ENCODE data around the gene RFK.
"Not testable (repeated sequence)": the region's sequence is repeated elsewhere in the genome, so short reads cannot be mapped to it uniquely, and the experiment has no call there.

The RFK gene

GRCh38 chr9:76373173-76373783 is 20.9 kb downstream of the RFK start:
- H3K4me3 ChIP-seq (ENCODE audit: insufficient read depth, low read depth, low read length, poor library complexity, severe bottlenecking): no peak overlapping the region
- DNase-seq: no peak
- H3K27me3 ChIP-seq (replicated peaks; ENCODE audit: control insufficient read depth, insufficient read depth, low read length, poor library complexity, severe bottlenecking): no peaks in the 10 kb centered on the region
- no peaks in the 10 kb centered on the region for H3K36me3 ChIP-seq (ENCODE audit: control insufficient read depth, insufficient read depth, low read length)
- H3K27ac ChIP-seq (ENCODE audit: insufficient read depth, low read length, poor library complexity, severe bottlenecking): no peak overlapping the region
- no peaks in the 10 kb centered on the region for H3K4me1 ChIP-seq (ENCODE audit: control insufficient read depth, insufficient read depth, low read length, poor library complexity, severe bottlenecking)
- no peaks in the 10 kb centered on the region for H3K9me3 ChIP-seq (ENCODE audit: control insufficient read depth, low read length)

GRCh38 chr9:76372336-76372735 is 21.9 kb downstream of the RFK start:
- Histone ChIP-seq H3K27ac (ENCODE audit: insufficient read depth, low read length, poor library complexity, severe bottlenecking) (no peak overlapping the region), H3K36me3 (ENCODE audit: control insufficient read depth, insufficient read depth, low read length) (no peaks in the 10 kb centered on the region), H3K27me3 (replicated peaks; ENCODE audit: control insufficient read depth, insufficient read depth, low read length, poor library complexity, severe bottlenecking) (no peaks in the 10 kb centered on the region), H3K4me3 (ENCODE audit: insufficient read depth, low read depth, low read length, poor library complexity, severe bottlenecking) (no peak overlapping the region), H3K4me1 (ENCODE audit: control insufficient read depth, insufficient read depth, low read length, poor library complexity, severe bottlenecking) (no peaks in the 10 kb centered on the region), H3K9me3 (ENCODE audit: control insufficient read depth, low read length) (no peaks in the 10 kb centered on the region)
- DNase-seq: no peak

GRCh38 chr9:76371901-76372300 is 22.3 kb downstream of the RFK start:
- Histone ChIP-seq H3K4me1 (ENCODE audit: control insufficient read depth, insufficient read depth, low read length, poor library complexity, severe bottlenecking) (no peaks in the 10 kb centered on the region), H3K27ac (ENCODE audit: insufficient read depth, low read length, poor library complexity, severe bottlenecking) (no peak overlapping the region), H3K27me3 (replicated peaks; ENCODE audit: control insufficient read depth, insufficient read depth, low read length, poor library complexity, severe bottlenecking) (no peaks in the 10 kb centered on the region), H3K36me3 (ENCODE audit: control insufficient read depth, insufficient read depth, low read length) (no peaks in the 10 kb centered on the region), H3K4me3 (ENCODE audit: insufficient read depth, low read depth, low read length, poor library complexity, severe bottlenecking) (no peak overlapping the region), H3K9me3 (ENCODE audit: control insufficient read depth, low read length) (no peaks in the 10 kb centered on the region)
- DNase-seq: no peak

GRCh38 chr9:76370396-76371023 is 23.7 kb downstream of the RFK start:
- DNase-seq: no peak
- no peaks in the 10 kb centered on the region for H3K9me3 ChIP-seq (ENCODE audit: control insufficient read depth, low read length)

GRCh38 chr9:76369583-76369982 is 24.6 kb downstream of the RFK start:
- DNase-seq: no peak
- Histone ChIP-seq H3K9me3 (ENCODE audit: control insufficient read depth, low read length) (no peaks in the 10 kb centered on the region), H3K27me3 (replicated peaks; ENCODE audit: control insufficient read depth, insufficient read depth, low read length, poor library complexity, severe bottlenecking) (no peaks in the 10 kb centered on the region), H3K4me1 (ENCODE audit: control insufficient read depth, insufficient read depth, low read length, poor library complexity, severe bottlenecking) (no peaks in the 10 kb centered on the region), H3K36me3 (ENCODE audit: control insufficient read depth, insufficient read depth, low read length) (no peaks in the 10 kb centered on the region), H3K4me3 (ENCODE audit: insufficient read depth, low read depth, low read length, poor library complexity, severe bottlenecking) (no peak overlapping the region), H3K27ac (ENCODE audit: insufficient read depth, low read length, poor library complexity, severe bottlenecking) (no peak overlapping the region)

More at GRCh38 chr9:76370396-76371023, 23.7 kb downstream of the RFK start:
- Histone ChIP-seq H3K27me3 (replicated peaks; ENCODE audit: control insufficient read depth, insufficient read depth, low read length, poor library complexity, severe bottlenecking) (no peaks in the 10 kb centered on the region), H3K4me3 (ENCODE audit: insufficient read depth, low read depth, low read length, poor library complexity, severe bottlenecking) (no peak overlapping the region), H3K36me3 (ENCODE audit: control insufficient read depth, insufficient read depth, low read length) (no peaks in the 10 kb centered on the region), H3K27ac (ENCODE audit: insufficient read depth, low read length, poor library complexity, severe bottlenecking) (no peak overlapping the region), H3K4me1 (ENCODE audit: control insufficient read depth, insufficient read depth, low read length, poor library complexity, severe bottlenecking) (no peaks in the 10 kb centered on the region)

- no peaks in the 10 kb centered on the region for H3K4me1 ChIP-seq (ENCODE audit: control insufficient read depth, insufficient read depth, low read length, poor library complexity, severe bottlenecking)
Measured at GRCh38 chr9:76366275-76366674, 28.0 kb downstream of the RFK start.

GRCh38 chr9:76365028-76365427 is 29.2 kb downstream of the RFK start:
- no peaks in the 10 kb centered on the region for H3K36me3 ChIP-seq (ENCODE audit: control insufficient read depth, insufficient read depth, low read length)
- H3K27me3 ChIP-seq (replicated peaks; ENCODE audit: control insufficient read depth, insufficient read depth, low read length, poor library complexity, severe bottlenecking): no peaks in the 10 kb centered on the region
- H3K9me3 ChIP-seq (ENCODE audit: control insufficient read depth, low read length): no peaks in the 10 kb centered on the region
- H3K4me3 ChIP-seq (ENCODE audit: insufficient read depth, low read depth, low read length, poor library complexity, severe bottlenecking): no peak overlapping the region
- no peak for DNase-seq
- H3K4me1 ChIP-seq (ENCODE audit: control insufficient read depth, insufficient read depth, low read length, poor library complexity, severe bottlenecking): no peaks in the 10 kb centered on the region
- H3K27ac ChIP-seq (ENCODE audit: insufficient read depth, low read length, poor library complexity, severe bottlenecking): no peak overlapping the region

More at GRCh38 chr9:76366275-76366674, 28.0 kb downstream of the RFK start:
- no peak for DNase-seq
- Histone ChIP-seq H3K27me3 (replicated peaks; ENCODE audit: control insufficient read depth, insufficient read depth, low read length, poor library complexity, severe bottlenecking) (no peaks in the 10 kb centered on the region), H3K4me3 (ENCODE audit: insufficient read depth, low read depth, low read length, poor library complexity, severe bottlenecking) (no peak overlapping the region), H3K27ac (ENCODE audit: insufficient read depth, low read length, poor library complexity, severe bottlenecking) (no peak overlapping the region), H3K36me3 (ENCODE audit: control insufficient read depth, insufficient read depth, low read length) (no peaks in the 10 kb centered on the region), H3K9me3 (ENCODE audit: control insufficient read depth, low read length) (no peaks in the 10 kb centered on the region)

- DNase-seq: no peak
- H3K4me3 ChIP-seq (ENCODE audit: insufficient read depth, low read depth, low read length, poor library complexity, severe bottlenecking): no peak overlapping the region
- H3K27ac ChIP-seq (ENCODE audit: insufficient read depth, low read length, poor library complexity, severe bottlenecking): no peak overlapping the region
- H3K36me3 ChIP-seq (ENCODE audit: control insufficient read depth, insufficient read depth, low read length): no peaks in the 10 kb centered on the region
- no peaks in the 10 kb centered on the region for H3K27me3 ChIP-seq (replicated peaks; ENCODE audit: control insufficient read depth, insufficient read depth, low read length, poor library complexity, severe bottlenecking)
- no peaks in the 10 kb centered on the region for H3K4me1 ChIP-seq (ENCODE audit: control insufficient read depth, insufficient read depth, low read length, poor library complexity, severe bottlenecking)
- no peaks in the 10 kb centered on the region for H3K9me3 ChIP-seq (ENCODE audit: control insufficient read depth, low read length)
Measured at GRCh38 chr9:76363032-76363395, 31.2 kb downstream of the RFK start.

GRCh38 chr9:76362332-76363031 is 31.7 kb downstream of the RFK start:
- not testable (repeated sequence) for H3K27me3 ChIP-seq (replicated peaks; ENCODE audit: control insufficient read depth, insufficient read depth, low read length, poor library complexity, severe bottlenecking); H3K27ac ChIP-seq (ENCODE audit: insufficient read depth, low read length, poor library complexity, severe bottlenecking)

GRCh38 chr9:76359766-76360165 is 34.5 kb downstream of the RFK start:
- Histone ChIP-seq H3K36me3 (ENCODE audit: control insufficient read depth, insufficient read depth, low read length) (no peaks in the 10 kb centered on the region), H3K9me3 (ENCODE audit: control insufficient read depth, low read length) (no peaks in the 10 kb centered on the region), H3K27ac (ENCODE audit: insufficient read depth, low read length, poor library complexity, severe bottlenecking) (no peak overlapping the region), H3K4me1 (ENCODE audit: control insufficient read depth, insufficient read depth, low read length, poor library complexity, severe bottlenecking) (no peaks in the 10 kb centered on the region), H3K27me3 (replicated peaks; ENCODE audit: control insufficient read depth, insufficient read depth, low read length, poor library complexity, severe bottlenecking) (no peaks in the 10 kb centered on the region), H3K4me3 (ENCODE audit: insufficient read depth, low read depth, low read length, poor library complexity, severe bottlenecking) (no peak overlapping the region)
- no peak for DNase-seq

More at GRCh38 chr9:76362332-76363031, 31.7 kb downstream of the RFK start:
- H3K9me3 ChIP-seq (ENCODE audit: control insufficient read depth, low read length); H3K4me1 ChIP-seq (ENCODE audit: control insufficient read depth, insufficient read depth, low read length, poor library complexity, severe bottlenecking); H3K4me3 ChIP-seq (ENCODE audit: insufficient read depth, low read depth, low read length, poor library complexity, severe bottlenecking); H3K36me3 ChIP-seq (ENCODE audit: control insufficient read depth, insufficient read depth, low read length); DNase-seq: not testable (repeated sequence)
